MCF 10A (cell line): ENCODE data around the gene PSME1. TPM values are rescaled to one million over a fixed set of nuclear protein-coding genes. Genes with fewer than 3 reads are reported as not detected.

Source experiments
- BruUV-seq: library from RNA; stranded (reverse); fragments of 400-500 nt; replicated peaks from 2 replicates; lab custom pipeline; 2021; lab: Mats Ljungman, UMichigan
- CTCF ChIA-PET: fragments of 300-600 bp; sonication (Branson Sonifier 250); formaldehyde crosslinking; extraction: SDS; loops from one replicate; lab custom pipeline; 2021; ENCODE audit warnings: antibody characterized with exemption, inconsistent platforms; lab: Yijun Ruan, JAX
- POLR2A ChIA-PET: fragments of 300-600, 350-650 bp; sonication (Branson Sonifier 250); formaldehyde crosslinking; extraction: SDS; loops from one replicate; lab custom pipeline; 2020; ENCODE audit warnings: antibody characterized with exemption, inconsistent platforms; lab: Yijun Ruan, JAX
- DNase-seq: peaks from one replicate; pipeline ENCODE4 v3.0.0-alpha.2; 2018; ENCODE audit not compliant: unreplicated experiment
- H3K27ac Mint-ChIP-seq: one replicate; pipeline ENCODE4 v1.8.0; 2022; ENCODE audit warnings: mild to moderate bottlenecking, low read depth, mixed read lengths; ENCODE audit not compliant: unreplicated experiment
- H3K27me3 Mint-ChIP-seq: one replicate; pipeline ENCODE4 v1.8.0; 2022; ENCODE audit warnings: mixed read lengths; ENCODE audit not compliant: insufficient read depth, unreplicated experiment
- H3K36me3 Mint-ChIP-seq: one replicate; pipeline ENCODE4 v1.8.0; 2022; ENCODE audit warnings: mild to moderate bottlenecking, moderate library complexity, mixed read lengths; ENCODE audit not compliant: insufficient read depth, unreplicated experiment
- H3K4me1 Mint-ChIP-seq: one replicate; pipeline ENCODE4 v1.8.0; 2022; ENCODE audit warnings: mixed read lengths; ENCODE audit not compliant: insufficient read depth, unreplicated experiment
- H3K4me3 Mint-ChIP-seq: one replicate; pipeline ENCODE4 v1.8.0; 2022; ENCODE audit warnings: mild to moderate bottlenecking, moderate library complexity, mixed read lengths; ENCODE audit not compliant: unreplicated experiment
- H3K9me3 Mint-ChIP-seq: one replicate; pipeline ENCODE4 v1.8.0; 2022; ENCODE audit warnings: mixed read lengths; ENCODE audit not compliant: unreplicated experiment
- CTCF ChIP-seq: fragments of 200-600 bp; IDR thresholded peaks from one replicate; pipeline ENCODE4 v1.8.0; 2022; ENCODE audit warnings: antibody characterized with exemption, mild to moderate bottlenecking; ENCODE audit not compliant: unreplicated experiment
- intact Hi-C: fragments of 100-400 bp; cut with micrococcal nuclease; formaldehyde crosslinking; loops from 2 replicates; pipeline ENCODE4 v1.14.1; 2022
- total RNA-seq: library from RNA; stranded (reverse); gene quantifications from 2 replicates; pipeline ENCODE4 v1.2.3, GENCODE V29; 2022

PSME1 gene
- total RNA-seq, 1 experiment from 2014 or later, result 126 TPM

- no TSS peak for BruUV-seq
- TF ChIP-seq CTCF, result no peak
- DNase-seq, result no peak
- Mint-ChIP-seq H3K4me3 (peak overlapping the region; percentile 98), H3K27me3 (no peaks in the 10 kb centered on the region), H3K27ac (peak overlapping the region; percentile 61), H3K4me1 (peaks cover 5% of the 10 kb centered on the region), H3K36me3 (peaks cover 32% of the 10 kb centered on the region), H3K9me3 (no peaks in the 10 kb centered on the region)
- POLR2A ChIA-PET, result interaction anchor here (0.5 to 5.7 kb wide), 23 partner anchors 9 to 1004 kb away, joined by 3 to 114 read pairs (median 4); partner anchors contain the start of genes CHMP4A, DCAF11, GMPR2 and IPO4
- CTCF ChIA-PET, result interaction anchor here (0.5 to 10.3 kb wide), 11 partner anchors 10 to 584 kb away, joined by 3 to 141 read pairs (median 4); partner anchors contain the start of genes CARMIL3, DCAF11, IRF9 and NRL
- intact Hi-C loops, result loop anchor here (2.0 kb wide), 4 partner anchors 15 to 131 kb away; partner anchors contain the start of genes DCAF11, IRF9, NRL and PCK2
These were observed 9.9 kb downstream of the PSME1 start for GRCh38 chr14:24145690-24146452.

GRCh38 chr14:24146453-24146977 is 10.5 kb downstream of the PSME1 start, which contains the start of gene PSME2:
Gene PSME2, minus strand, starts transcription at chr14:24146610. Its CDS starts 29 bp downstream, at chr14:24146581.
- ChIA-PET POLR2A (interaction anchor here (0.5 to 5.7 kb wide), 26 partner anchors 9 to 1052 kb away, joined by 3 to 114 read pairs (median 4); partner anchors contain the start of genes ACIN1, BCL2L2, CHMP4A and DCAF11), CTCF (interaction anchor here (0.5 to 10.3 kb wide), 12 partner anchors 9 to 1083 kb away, joined by 3 to 141 read pairs (median 4); partner anchors contain the start of genes DCAF11, IRF9, NRL and PCK2)
- peak within 1 kb of the TSS; percentile 61 for H3K27ac Mint-ChIP-seq
- no peaks in the 10 kb centered on the region for H3K9me3 Mint-ChIP-seq
- no TSS peak for BruUV-seq
- peaks cover 34% of the 10 kb centered on the region for H3K36me3 Mint-ChIP-seq
- peak within 1 kb of the TSS; percentile 98 for H3K4me3 Mint-ChIP-seq
- intact Hi-C loops, result loop anchor here (2.0 kb wide), 4 partner anchors 14 to 132 kb away; partner anchors contain the start of genes DCAF11, IRF9, NRL and PCK2
- DNase-seq, result peak; percentile 98
- no peaks in the 10 kb centered on the region for H3K27me3 Mint-ChIP-seq
- peaks cover 5% of the 10 kb centered on the region for H3K4me1 Mint-ChIP-seq
- no peak for TF ChIP-seq CTCF

- TF ChIP-seq CTCF, result no peak
These were observed 11.2 kb downstream of the PSME1 start, which contains the start of gene RNF31 for GRCh38 chr14:24146978-24147760. Gene RNF31, plus strand, starts transcription at chr14:24147498. Its CDS starts 201 bp downstream, at chr14:24147699.

More at GRCh38 chr14:24146978-24147760, 11.2 kb downstream of the PSME1 start, which contains the start of gene RNF31:
- ChIA-PET POLR2A (interaction anchor here (0.6 to 5.7 kb wide), 22 partner anchors 9 to 1053 kb away, joined by 3 to 114 read pairs (median 8); partner anchors contain the start of genes ACIN1, BCL2L2, CHMP4A and DCAF11), CTCF (interaction anchor here (0.6 to 10.3 kb wide), 9 partner anchors 10 to 1083 kb away, joined by 3 to 141 read pairs (median 4); partner anchors contain the start of genes DCAF11, IRF9 and NRL)
- Mint-ChIP-seq H3K27ac (peak within 1 kb of the TSS; percentile 61), H3K4me3 (peak within 1 kb of the TSS; percentile 98), H3K36me3 (peaks cover 41% of the 10 kb centered on the region), H3K4me1 (peaks cover under 1% of the 10 kb centered on the region), H3K27me3 (no peaks in the 10 kb centered on the region), H3K9me3 (no peaks in the 10 kb centered on the region)
- DNase-seq, result peak; percentile 99
- no TSS peak for BruUV-seq
- intact Hi-C loops, result loop anchor here (2.0 kb wide), 4 partner anchors 14 to 132 kb away; partner anchors contain the start of genes DCAF11, IRF9, NRL and PCK2
